Sigmoid colon (tissue), 4 donors: Measurements from ENCODE around the gene RBBP8NL.

Source experiments
- CTCF ChIP-seq, 4 experiments: fragments of 450-650 bp in 3 of 4; fragments of 200-600 bp in 1 of 4; IDR thresholded peaks; one replicate each; pipeline ENCODE4 v1.5.1; 2016 to 2019; ENCODE audit warnings: antibody characterized with exemption in 4 of 4, mild to moderate bottlenecking in 3 of 4, moderate library complexity in 2 of 4
- EP300 ChIP-seq, 4 donors: sonication (generic); formaldehyde crosslinking; IDR thresholded peaks; one replicate each; pipeline ENCODE4 v1.6.1; 2017; ENCODE audit warnings: antibody characterized with exemption in 4 of 4
- POLR2A ChIP-seq, 2 donors: fragments of 450-650 bp; IDR thresholded peaks; one replicate each; pipeline ENCODE4 v1.6.1; 2016; ENCODE audit warnings: antibody characterized with exemption in 2 of 2, mild to moderate bottlenecking in 2 of 2, moderate library complexity in 2 of 2
- POLR2AphosphoS5 ChIP-seq, 4 donors: sonication (generic); formaldehyde crosslinking; IDR thresholded peaks; one replicate each; pipeline ENCODE4 v1.6.1; 2017; ENCODE audit warnings: antibody characterized with exemption in 4 of 4

GRCh38 chr20:62472941-62473585, 45.7 kb upstream of the RBBP8NL start:
- TF ChIP-seq CTCF (IDR thresholded peaks at IDR 0.05): no peak
- TF ChIP-seq POLR2AphosphoS5 (IDR thresholded peaks at IDR 0.05): no peak
- no peak for TF ChIP-seq POLR2A (IDR thresholded peaks at IDR 0.05)
- no peak for TF ChIP-seq EP300 (IDR thresholded peaks at IDR 0.05)
